ENCODE results near the gene FBXW5.

FBXW5 gene

DNA sequence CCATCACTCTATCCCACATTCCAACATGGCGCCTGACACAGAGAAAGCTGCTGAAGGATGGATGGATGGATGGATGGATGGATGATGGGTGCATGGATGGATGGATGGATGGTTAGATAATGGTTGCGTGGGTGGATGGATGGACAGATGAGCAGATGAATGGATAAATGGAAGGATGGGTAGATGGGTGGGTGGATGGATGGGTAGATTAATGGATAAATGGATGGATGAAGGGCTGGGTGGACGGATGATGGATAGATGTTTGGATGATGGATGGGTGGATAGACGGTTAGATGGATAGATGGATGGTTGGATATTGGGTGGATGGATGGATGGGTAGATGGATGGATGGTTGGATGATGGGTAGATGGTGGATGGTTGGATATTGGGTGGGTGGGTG lies 12.1 kb upstream of the FBXW5 start:
- no peak for DNase-seq (ENCODE audit: extremely low read depth, low read depth)
- no peak overlapping the region for H3K4me3 ChIP-seq (replicated peaks; ENCODE audit: low read depth, low read length)
- no peak for TF ChIP-seq CTCF (IDR thresholded peaks at IDR 0.05; ENCODE audit: low read depth, low read length, missing control alignments)

DNA sequence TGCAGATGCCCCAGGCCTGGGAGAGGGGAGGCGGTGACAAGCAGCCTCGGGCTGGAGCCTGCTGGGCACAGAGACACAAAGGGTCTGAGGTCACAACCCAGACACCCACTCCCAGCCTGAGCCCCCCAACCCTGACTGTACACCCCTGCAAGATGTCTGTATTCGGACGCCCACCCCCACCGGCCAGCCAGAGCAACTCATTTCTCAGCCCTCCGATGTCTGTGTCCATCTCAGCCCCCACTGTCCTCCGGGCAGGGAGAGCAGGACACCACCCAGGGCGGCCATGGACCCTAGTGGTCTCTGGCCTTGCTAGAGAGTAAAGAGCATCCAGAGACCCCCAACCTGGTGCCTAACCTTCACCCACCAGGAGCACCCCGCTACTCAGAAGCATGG lies 11.4 kb upstream of the FBXW5 start:
- H3K4me3 ChIP-seq (replicated peaks; ENCODE audit: low read depth, low read length), result no peak overlapping the region
- no peak for DNase-seq (ENCODE audit: extremely low read depth, low read depth)
- no peak for TF ChIP-seq CTCF (IDR thresholded peaks at IDR 0.05; ENCODE audit: low read depth, low read length, missing control alignments)

GRCh38 chr9:136955202-136955942 lies 10.8 kb upstream of the FBXW5 start:
- DNase-seq (ENCODE audit: extremely low read depth, low read depth), result no peak
- TF ChIP-seq CTCF (IDR thresholded peaks at IDR 0.05; ENCODE audit: low read depth, low read length, missing control alignments), result no peak
- H3K4me3 ChIP-seq (replicated peaks; ENCODE audit: low read depth, low read length), result no peak overlapping the region

GRCh38 chr9:136954270-136955083 lies 9.9 kb upstream of the FBXW5 start:
- no peak overlapping the region for H3K4me3 ChIP-seq (replicated peaks; ENCODE audit: low read depth, low read length)
- TF ChIP-seq CTCF (IDR thresholded peaks at IDR 0.05; ENCODE audit: low read depth, low read length, missing control alignments), result no peak
- DNase-seq (ENCODE audit: extremely low read depth, low read depth), result no peak

DNA sequence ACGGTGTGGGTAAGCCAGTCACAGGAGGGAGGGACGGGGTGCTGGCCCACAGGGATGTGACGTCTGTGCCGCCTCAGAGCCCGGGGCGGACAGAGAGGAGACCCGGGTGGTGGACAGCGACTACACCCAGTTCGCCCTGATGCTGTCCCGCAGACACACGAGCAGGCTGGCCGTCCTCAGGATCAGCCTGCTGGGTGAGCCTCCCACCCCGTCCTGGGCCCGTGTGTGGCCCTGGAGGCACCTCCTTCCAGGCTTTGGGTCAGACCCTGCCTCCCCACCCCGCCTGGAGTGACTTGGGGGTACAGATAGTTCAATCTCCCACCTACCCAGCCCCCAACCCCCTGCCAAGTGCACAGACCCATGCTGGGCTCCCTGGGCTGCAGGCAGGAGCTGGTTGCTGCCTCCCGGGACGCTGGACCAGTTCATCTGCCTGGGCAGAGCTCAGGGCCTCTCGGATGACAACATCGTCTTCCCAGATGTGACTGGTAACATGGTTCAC lies 9.3 kb upstream of the FBXW5 start:
- no peak for DNase-seq (ENCODE audit: extremely low read depth, low read depth)
- no peak overlapping the region for H3K4me3 ChIP-seq (replicated peaks; ENCODE audit: low read depth, low read length)
- no peak for TF ChIP-seq CTCF (IDR thresholded peaks at IDR 0.05; ENCODE audit: low read depth, low read length, missing control alignments)

DNA sequence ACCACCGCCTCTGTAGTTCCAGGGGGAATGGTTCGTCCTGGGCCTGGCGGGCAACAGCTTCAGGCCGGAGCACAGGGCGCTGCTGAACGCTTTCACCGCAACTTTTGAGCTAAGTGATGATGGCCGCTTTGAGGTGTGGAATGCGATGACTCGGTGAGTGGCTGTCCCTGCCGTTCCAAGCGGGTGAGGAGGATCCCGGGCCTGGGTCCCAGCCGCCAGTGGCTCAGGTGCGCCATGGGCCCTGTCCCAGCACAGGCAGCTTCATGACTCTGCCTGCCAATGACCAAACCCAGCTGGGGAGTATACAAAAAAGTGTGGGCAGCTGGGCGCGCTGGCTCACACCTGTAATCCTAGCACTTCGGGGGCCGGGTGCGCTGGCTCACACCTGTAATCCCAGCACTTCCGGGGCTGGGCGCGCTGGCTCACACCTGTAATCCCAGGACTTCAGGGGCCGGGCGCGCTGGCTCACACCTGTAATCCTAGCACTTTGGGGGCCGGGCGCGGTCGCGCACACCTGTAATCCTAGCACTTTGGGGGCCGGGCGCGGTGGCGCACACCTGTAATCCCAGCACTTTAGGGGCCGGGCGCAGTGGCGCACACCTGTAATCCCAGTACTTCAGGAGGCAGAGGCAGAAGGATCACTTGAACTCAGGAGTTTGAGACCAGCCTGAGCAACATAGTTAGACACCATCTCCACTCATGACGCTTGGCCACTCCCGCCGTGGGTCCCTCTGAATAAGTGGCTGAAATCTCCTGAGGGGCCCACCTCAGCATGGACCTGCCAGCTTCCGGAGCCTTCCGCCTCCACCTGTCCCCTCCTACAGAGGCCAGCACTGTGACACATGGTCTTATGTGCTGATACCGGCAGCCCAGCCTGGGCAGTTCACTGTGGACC lies 8.6 kb upstream of the FBXW5 start:
- no peak overlapping the region for H3K4me3 ChIP-seq (replicated peaks; ENCODE audit: low read depth, low read length)
- no peak for TF ChIP-seq CTCF (IDR thresholded peaks at IDR 0.05; ENCODE audit: low read depth, low read length, missing control alignments)
- DNase-seq (ENCODE audit: extremely low read depth, low read depth), result no peak

Measured in HFF-Myc (cell line).